Effector memory CD4-positive, alpha-beta T cell (primary cell): ENCODE results near the gene EPS8.
"Not testable (repeated sequence)": the region's sequence is repeated elsewhere in the genome, so short reads cannot be mapped to it uniquely, and the experiment has no call there.

Experiments
- DNase-seq, 3 donors: peaks; one replicate each; pipeline ENCODE4 v3.0.0-alpha.2; 2020
- H3K27ac ChIP-seq: 2 replicates; pipeline ENCODE4 v1.7.0; 2013; ENCODE audit warnings: mild to moderate bottlenecking, low read length, moderate library complexity; ENCODE audit not compliant: insufficient read depth, poor library complexity, severe bottlenecking
- H3K27me3 ChIP-seq: replicated peaks from 2 replicates; pipeline ENCODE4 v1.7.0; 2013; ENCODE audit warnings: mild to moderate bottlenecking, low read length; ENCODE audit not compliant: insufficient read depth, control insufficient read depth, poor library complexity, severe bottlenecking
- H3K36me3 ChIP-seq: 2 replicates; pipeline ENCODE4 v1.7.0; 2013; ENCODE audit warnings: mild to moderate bottlenecking, low read length, moderate library complexity; ENCODE audit not compliant: control insufficient read depth, insufficient read depth
- H3K4me1 ChIP-seq: 2 replicates; pipeline ENCODE4 v1.7.0; 2013; ENCODE audit warnings: low read length, mild to moderate bottlenecking; ENCODE audit not compliant: control insufficient read depth, insufficient read depth, poor library complexity, severe bottlenecking
- H3K4me3 ChIP-seq: 2 replicates; pipeline ENCODE4 v1.7.0; 2013; ENCODE audit warnings: low read length, low read depth, mild to moderate bottlenecking; ENCODE audit not compliant: insufficient read depth, poor library complexity, severe bottlenecking
- H3K9me3 ChIP-seq: 2 replicates; pipeline ENCODE4 v1.7.0; 2013; ENCODE audit warnings: mild to moderate bottlenecking, low read length, moderate library complexity; ENCODE audit not compliant: control insufficient read depth

EPS8 gene

GRCh38 chr12:15620741-15621539 lies 168.2 kb downstream of the EPS8 start:
- no peaks in the 10 kb centered on the region for H3K36me3 ChIP-seq
- DNase-seq, result no peak
- no peaks in the 10 kb centered on the region for H3K27me3 ChIP-seq
- H3K4me1 ChIP-seq, result no peaks in the 10 kb centered on the region
- H3K4me3 ChIP-seq, result no peak overlapping the region
- H3K27ac ChIP-seq, result no peak overlapping the region
- H3K9me3 ChIP-seq, result no peaks in the 10 kb centered on the region

- H3K36me3 ChIP-seq, H3K4me1 ChIP-seq, DNase-seq, H3K27me3 ChIP-seq, H3K4me3 ChIP-seq, H3K27ac ChIP-seq, H3K9me3 ChIP-seq: not testable (repeated sequence)
Observed at GRCh38 chr12:15616495-15616894, 172.7 kb downstream of the EPS8 start.

DNA sequence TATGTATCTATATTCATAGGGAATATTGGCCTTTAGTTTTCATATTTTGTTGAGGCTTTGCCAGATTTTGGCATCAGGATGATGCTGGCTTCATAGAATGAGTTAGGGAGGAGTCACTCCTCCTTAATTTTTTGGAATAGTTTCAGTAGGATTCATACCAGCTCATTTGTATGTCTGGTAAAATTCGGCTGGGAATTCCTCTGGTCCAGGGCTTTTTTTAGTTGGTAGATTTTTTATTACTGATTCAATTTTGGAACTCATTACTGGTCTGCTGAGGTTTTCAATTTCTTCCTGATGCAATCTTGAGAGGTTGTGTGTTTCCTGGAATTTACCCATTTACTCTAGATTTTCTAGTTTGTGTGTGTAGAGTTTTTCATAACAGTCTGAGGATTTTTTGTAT lies 175.2 kb downstream of the EPS8 start:
- no peak overlapping the region for H3K4me3 ChIP-seq
- DNase-seq, result no peak
- H3K27ac ChIP-seq, result no peak overlapping the region
- H3K9me3 ChIP-seq, result no peaks in the 10 kb centered on the region
- no peaks in the 10 kb centered on the region for H3K36me3 ChIP-seq
- no peaks in the 10 kb centered on the region for H3K4me1 ChIP-seq
- H3K27me3 ChIP-seq, result no peaks in the 10 kb centered on the region

- DNase-seq, result no peak
- Histone ChIP-seq H3K4me3 (no peak overlapping the region), H3K36me3 (no peaks in the 10 kb centered on the region), H3K9me3 (no peaks in the 10 kb centered on the region), H3K27ac (no peak overlapping the region), H3K4me1 (no peaks in the 10 kb centered on the region), H3K27me3 (no peaks in the 10 kb centered on the region)
Observed at GRCh38 chr12:15608941-15609340, 180.2 kb downstream of the EPS8 start.

GRCh38 chr12:15608406-15608805 lies 180.8 kb downstream of the EPS8 start:
- DNase-seq, result no peak
- H3K27ac ChIP-seq, result no peak overlapping the region
- no peaks in the 10 kb centered on the region for H3K9me3 ChIP-seq
- H3K36me3 ChIP-seq, result no peaks in the 10 kb centered on the region
- no peaks in the 10 kb centered on the region for H3K4me1 ChIP-seq
- H3K4me3 ChIP-seq, result no peak overlapping the region
- H3K27me3 ChIP-seq, result no peaks in the 10 kb centered on the region

- no peaks in the 10 kb centered on the region for H3K4me1 ChIP-seq
- no peaks in the 10 kb centered on the region for H3K36me3 ChIP-seq
- H3K27me3 ChIP-seq, result peaks cover 3% of the 10 kb centered on the region
- no peak overlapping the region for H3K4me3 ChIP-seq
- H3K9me3 ChIP-seq, result no peaks in the 10 kb centered on the region
- no peak for DNase-seq
- no peak overlapping the region for H3K27ac ChIP-seq
Observed at GRCh38 chr12:15605881-15606590, 183.2 kb downstream of the EPS8 start.

GRCh38 chr12:15603474-15604085 lies 185.6 kb downstream of the EPS8 start:
- Histone ChIP-seq H3K4me1 (no peaks in the 10 kb centered on the region), H3K27me3 (peaks cover 3% of the 10 kb centered on the region), H3K4me3 (no peak overlapping the region), H3K27ac (no peak overlapping the region), H3K9me3 (no peaks in the 10 kb centered on the region), H3K36me3 (no peaks in the 10 kb centered on the region)
- no peak for DNase-seq

DNA sequence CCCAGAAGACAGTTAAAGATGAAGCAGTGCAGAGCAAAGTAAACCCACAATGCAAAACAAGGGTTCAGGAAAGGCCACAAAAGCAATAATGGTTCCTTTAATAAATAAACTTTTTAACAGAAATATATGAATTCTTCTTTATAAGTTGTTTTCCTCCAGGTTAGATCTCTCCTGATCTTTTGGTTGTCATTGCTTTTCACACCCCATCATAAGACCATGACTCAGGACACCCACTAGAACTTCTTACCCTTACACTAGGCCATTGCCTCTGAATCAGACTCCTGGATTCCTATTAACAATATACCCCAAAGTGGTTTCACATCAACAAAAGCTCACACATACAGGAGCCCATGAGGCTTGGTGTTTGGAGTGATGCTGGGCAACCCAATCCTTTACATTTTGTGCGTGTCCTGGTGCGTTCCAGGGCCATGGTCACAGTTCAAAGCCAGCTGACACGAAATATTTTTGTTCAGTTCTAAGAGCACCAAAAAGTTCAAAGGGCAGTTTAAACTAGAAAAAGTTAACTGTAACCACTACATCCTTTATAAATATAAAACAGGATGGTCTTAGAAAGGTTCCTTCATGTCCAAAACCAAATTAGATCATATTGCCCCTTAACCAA lies 187.0 kb downstream of the EPS8 start:
- no peaks in the 10 kb centered on the region for H3K36me3 ChIP-seq
- no peaks in the 10 kb centered on the region for H3K9me3 ChIP-seq
- no peak for DNase-seq
- H3K27me3 ChIP-seq, result peaks cover 3% of the 10 kb centered on the region
- no peaks in the 10 kb centered on the region for H3K4me1 ChIP-seq
- no peak overlapping the region for H3K4me3 ChIP-seq
- no peak overlapping the region for H3K27ac ChIP-seq

- peaks cover 3% of the 10 kb centered on the region for H3K27me3 ChIP-seq
- DNase-seq, result no peak
- no peaks in the 10 kb centered on the region for H3K4me1 ChIP-seq
- H3K36me3 ChIP-seq, result no peaks in the 10 kb centered on the region
- no peaks in the 10 kb centered on the region for H3K9me3 ChIP-seq
- no peak overlapping the region for H3K4me3 ChIP-seq
- H3K27ac ChIP-seq, result no peak overlapping the region
Observed at GRCh38 chr12:15601210-15601800, 187.9 kb downstream of the EPS8 start.
